Skin of body (tissue), 2 donors: Measurements from ENCODE around the gene C17orf50. TPM values are rescaled to one million over a fixed set of nuclear protein-coding genes. Genes with fewer than 3 reads are reported as not detected.

Experiments used
- DNase-seq: peaks from one replicate; lab custom pipeline; 2025; lab: John Stamatoyannopoulos, UW
- total RNA-seq: library from RNA; depleted of rRNA; stranded (reverse); fragments of >200 nt; gene quantifications from one replicate; pipeline ENCODE4 v1.2.3, GENCODE V29; 2014

Gene C17orf50
- total RNA-seq, 1 donor from 2014 or later = not detected

DNA sequence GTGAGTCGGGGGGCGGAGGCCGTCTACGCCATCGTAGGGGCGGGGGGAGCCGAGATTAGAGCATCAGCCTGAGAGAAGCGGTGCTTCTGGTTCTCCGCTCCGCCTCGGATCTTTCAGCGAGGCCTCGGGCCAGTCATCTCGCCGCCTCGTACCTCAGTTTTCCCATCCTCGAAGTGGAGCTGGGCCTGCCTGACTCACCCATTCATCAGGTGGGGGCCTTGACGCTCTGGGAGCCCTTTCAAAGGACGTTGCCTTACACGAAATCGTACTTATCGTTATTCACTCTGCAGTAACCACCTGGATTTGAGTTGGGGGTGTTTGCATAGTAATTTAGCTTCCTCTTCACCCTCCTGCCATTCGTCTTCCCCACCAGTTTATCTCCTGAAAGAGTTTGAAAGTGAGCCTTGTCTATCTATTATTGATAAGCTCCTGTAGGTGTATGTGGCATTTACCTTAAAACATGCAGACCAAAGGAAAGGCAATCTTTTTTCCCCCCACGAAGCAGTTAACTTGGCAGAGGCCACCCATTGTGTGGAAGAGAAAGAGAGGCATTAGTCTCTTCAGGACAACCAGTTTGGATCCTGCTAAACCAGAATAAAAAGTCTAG is 49.3 kb downstream of the C17orf50 start:
- DNase-seq = no peak

DNA sequence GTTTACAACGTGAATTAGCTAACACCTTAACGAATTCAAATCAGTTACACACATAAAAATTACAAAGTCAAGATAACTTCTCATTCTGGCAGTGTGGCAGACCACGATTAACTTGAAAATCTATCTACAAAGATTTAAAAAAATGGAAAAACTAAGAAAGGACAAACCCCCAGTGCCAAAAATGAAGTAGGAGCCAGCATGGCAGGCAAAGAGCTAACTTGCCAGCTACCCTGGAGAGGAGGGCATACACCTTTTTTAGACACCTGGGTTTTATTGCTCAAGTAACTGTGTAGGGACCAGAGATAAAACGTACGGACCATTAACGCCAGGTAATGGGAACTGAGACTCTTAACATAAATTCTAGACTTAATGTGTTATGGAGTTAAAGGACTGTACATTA is 51.1 kb downstream of the C17orf50 start:
- no peak for DNase-seq

DNA sequence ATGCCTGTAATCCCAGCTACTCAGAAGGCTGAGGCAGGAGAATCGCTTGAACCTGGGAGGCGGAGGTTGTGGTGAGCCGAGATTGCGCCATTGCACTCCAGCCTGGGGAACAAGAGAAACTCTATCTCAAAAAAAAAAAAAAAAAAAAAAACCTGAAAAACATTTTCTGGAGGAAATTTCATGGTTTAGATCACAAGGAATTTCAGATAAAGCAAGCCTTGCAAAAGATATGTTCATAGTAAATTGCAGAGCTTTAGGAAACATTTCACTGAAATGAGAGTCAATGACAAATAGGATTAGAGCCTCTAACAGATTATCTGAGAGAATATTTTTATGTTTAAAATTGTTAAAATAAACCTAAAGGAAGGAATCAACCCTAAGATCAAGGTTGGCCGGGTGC is 51.8 kb downstream of the C17orf50 start:
- DNase-seq = no peak

Other genes starting within 250 kb of the C17orf50 start
- gene SLFN12L, start 223.2 kb upstream of the C17orf50 start, total RNA-seq = 1.6 TPM
- gene SLFN14, start 200.1 kb upstream of the C17orf50 start, total RNA-seq = 1.6 TPM
- 3.0 TPM for gene PEX12, start 182.3 kb upstream of the C17orf50 start, total RNA-seq
- gene AP2B1, start 173.6 kb upstream of the C17orf50 start, total RNA-seq = 52.1 TPM
- 0.49 TPM for gene RASL10B, start 29.2 kb upstream of the C17orf50 start, total RNA-seq
- gene GAS2L2, start 7.6 kb upstream of the C17orf50 start, total RNA-seq = not detected
- gene MMP28, start 34.8 kb downstream of the C17orf50 start, total RNA-seq = 6.1 TPM
- 85.4 TPM for gene TAF15, start 48.6 kb downstream of the C17orf50 start, total RNA-seq
- gene HEATR9, start 108.0 kb downstream of the C17orf50 start, total RNA-seq = not detected
- 1.4 TPM for gene CCL5, start 119.5 kb downstream of the C17orf50 start, total RNA-seq
- gene RDM1, start 169.9 kb downstream of the C17orf50 start, total RNA-seq = 0.79 TPM
- not detected for gene LYZL6, start 182.8 kb downstream of the C17orf50 start, total RNA-seq
- gene CCL16, start 220.6 kb downstream of the C17orf50 start, total RNA-seq = not detected
- 3.1 TPM for gene CCL14, start 225.8 kb downstream of the C17orf50 start, total RNA-seq
- gene CCL15, start 240.7 kb downstream of the C17orf50 start, total RNA-seq = not detected